Inflammatory macrophage treated with lipopolysaccharide for 4 hours (primary cell): ENCODE results near the gene KLF6.
A peak's percentile ranks its signal among the peaks of the same experiment; 100 is the strongest.

Source experiments
- DNase-seq: peaks from one replicate; pipeline ENCODE4 v3.0.0-alpha.2; 2020

The KLF6 gene

GRCh38 chr10:3808689-3809199, 23.7 kb upstream of the KLF6 start:
- DNase-seq = no peak

- DNase-seq = no peak
Observed at GRCh38 chr10:3807928-3808496, 23.0 kb upstream of the KLF6 start.

GRCh38 chr10:3807211-3807927, 22.4 kb upstream of the KLF6 start:
- DNase-seq = peak; percentile 56

GRCh38 chr10:3806603-3807002, 21.6 kb upstream of the KLF6 start:
- peak; percentile 27 for DNase-seq

GRCh38 chr10:3805791-3806461, 20.9 kb upstream of the KLF6 start:
- peak; percentile 84 for DNase-seq

GRCh38 chr10:3805201-3805790, 20.3 kb upstream of the KLF6 start:
- DNase-seq = peak; percentile 99

- DNase-seq = peak; percentile 99
Observed at GRCh38 chr10:3803927-3804741, 19.1 kb upstream of the KLF6 start.

GRCh38 chr10:3803295-3803926, 18.4 kb upstream of the KLF6 start:
- peak; percentile 77 for DNase-seq

GRCh38 chr10:3802526-3803265, 17.7 kb upstream of the KLF6 start:
- no peak for DNase-seq

GRCh38 chr10:3801558-3802192, 16.7 kb upstream of the KLF6 start:
- no peak for DNase-seq

GRCh38 chr10:3800586-3800985, 15.6 kb upstream of the KLF6 start:
- no peak for DNase-seq

- DNase-seq = no peak
Observed at GRCh38 chr10:3797750-3798149, 12.7 kb upstream of the KLF6 start.

GRCh38 chr10:3793553-3793952, 8.5 kb upstream of the KLF6 start:
- DNase-seq = no peak

- DNase-seq = no peak
Observed at GRCh38 chr10:3792710-3793219, 7.8 kb upstream of the KLF6 start.

- no peak for DNase-seq
Observed at GRCh38 chr10:3791974-3792633, 7.1 kb upstream of the KLF6 start.

GRCh38 chr10:3790858-3791257, 5.8 kb upstream of the KLF6 start:
- DNase-seq = no peak

- DNase-seq = no peak
Observed at GRCh38 chr10:3790272-3790671, 5.3 kb upstream of the KLF6 start.

GRCh38 chr10:3789621-3790020, 4.6 kb upstream of the KLF6 start:
- no peak for DNase-seq

- no peak for DNase-seq
Observed at GRCh38 chr10:3787816-3788215, 2.8 kb upstream of the KLF6 start.

GRCh38 chr10:3787016-3787400, 2.0 kb upstream of the KLF6 start:
- DNase-seq = no peak
